GM12873 (cell line): ENCODE measurements around the gene SMARCB1.

Experiments
- CTCF ChIP-seq: IDR thresholded peaks from 2 replicates; pipeline ENCODE4 v1.5.1; 2012; ENCODE audit warnings: low read depth, mild to moderate bottlenecking, moderate library complexity, low read length, control low read depth; ENCODE audit not compliant: insufficient read depth; ENCODE audit errors: missing control alignments

SMARCB1 gene

GRCh38 chr22:23786752-23787599, at the start of gene SMARCB1:
Gene SMARCB1, plus strand, starts transcription at chr22:23786966. Its CDS starts 204 bp downstream, at chr22:23787170.
- no peak for TF ChIP-seq CTCF

DNA sequence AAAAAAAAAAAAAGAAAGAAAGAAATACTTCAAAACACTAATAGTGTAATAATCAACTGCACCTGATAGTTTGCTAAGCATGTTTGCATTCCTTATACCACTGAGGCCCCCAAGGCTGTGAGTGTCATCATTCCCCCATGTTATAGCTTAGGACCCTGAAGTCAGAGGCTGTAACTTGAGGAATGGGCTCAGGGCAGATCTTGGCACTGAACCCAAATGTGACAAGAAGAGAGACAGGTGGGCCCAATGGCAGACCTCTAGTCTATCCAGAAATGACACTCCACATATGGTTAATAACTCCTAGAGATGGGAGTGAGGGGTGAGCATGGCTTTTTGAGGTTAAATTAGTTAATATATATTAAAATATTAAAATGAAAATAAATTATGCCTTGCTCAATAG, 49.1 kb upstream of the SMARCB1 start:
- TF ChIP-seq CTCF: no peak

DNA sequence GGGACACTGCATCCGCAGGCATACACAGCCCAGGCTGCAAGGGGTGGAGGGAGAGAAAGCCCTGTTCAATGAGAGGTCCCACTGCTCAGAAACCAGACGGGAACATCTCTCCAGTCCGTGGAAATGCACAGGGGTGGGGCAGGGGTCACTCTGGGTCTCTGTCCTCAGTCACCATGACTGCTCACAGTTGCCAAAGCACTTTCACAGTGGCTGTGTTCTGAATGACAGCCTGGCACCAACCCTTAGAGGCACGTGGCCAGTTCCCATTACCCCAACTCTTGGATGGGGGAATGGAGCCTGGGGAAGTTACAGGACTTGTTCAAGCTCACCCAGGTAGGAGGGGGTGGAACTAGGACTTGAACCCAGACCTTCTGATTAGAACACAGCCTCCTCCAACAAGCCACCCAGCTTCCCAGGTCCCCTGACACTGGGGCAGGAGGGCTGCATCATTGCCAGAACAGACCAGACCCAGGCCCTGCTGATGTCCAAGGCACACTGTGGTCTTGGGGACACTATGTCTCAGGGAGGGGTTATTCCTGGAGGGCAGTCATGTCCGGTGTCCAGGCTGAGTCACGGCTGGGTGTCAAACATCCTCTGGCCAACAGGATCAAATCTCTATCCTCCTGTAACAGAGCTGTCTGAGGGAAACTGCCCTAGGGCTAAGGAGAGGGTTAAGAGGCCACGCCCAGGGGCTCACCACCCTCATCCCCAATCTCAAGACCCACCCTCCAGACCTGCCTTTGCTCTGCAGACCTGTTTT, 44.1 kb upstream of the SMARCB1 start:
- TF ChIP-seq CTCF: no peak

GRCh38 chr22:23743303-23743705, 43.5 kb upstream of the SMARCB1 start:
- TF ChIP-seq CTCF: no peak

GRCh38 chr22:23744001-23744400, 42.8 kb upstream of the SMARCB1 start:
- TF ChIP-seq CTCF: no peak

- no peak for TF ChIP-seq CTCF
Measured at GRCh38 chr22:23744485-23744884, 42.3 kb upstream of the SMARCB1 start.

GRCh38 chr22:23745791-23746190, 41.0 kb upstream of the SMARCB1 start:
- TF ChIP-seq CTCF: no peak
